SK-N-SH (cell line): ENCODE data around the gene KLHDC7B. TPM values are rescaled to one million over a fixed set of nuclear protein-coding genes. Genes with fewer than 3 reads are reported as not detected.

Source experiments
- CTCF ChIA-PET: fragments of 300-600, 350-600 bp; formaldehyde crosslinking; extraction: SDS; loops from one replicate; lab custom pipeline; 2021; lab: Yijun Ruan, JAX
- POLR2A ChIA-PET: fragments of 350-600 bp; sonication (Branson Sonifier 250); formaldehyde crosslinking; extraction: SDS; loops from one replicate; lab custom pipeline; 2020; ENCODE audit warnings: antibody characterized with exemption, inconsistent platforms; lab: Yijun Ruan, JAX
- DNase-seq: peaks from one replicate; pipeline ENCODE4 v3.0.0; 2012
- H2AFZ ChIP-seq: fragments of 200-600 bp; sonication (generic); 2 replicates; pipeline ENCODE4 v1.8.1; 2016; ENCODE audit warnings: antibody characterized with exemption, mild to moderate bottlenecking, low read depth
- H3F3A ChIP-seq: fragments of 200-600 bp; sonication (generic); replicated peaks from 2 replicates; pipeline ENCODE3; 2016; ENCODE audit warnings: antibody characterized with exemption, mild to moderate bottlenecking; ENCODE audit not compliant: insufficient read depth
- H3K27ac ChIP-seq, 2 experiments: fragments of 200-500 bp in 1 of 2; fragments of 200-600 bp in 1 of 2; sonication (Bioruptor generic) in 1 of 2; sonication (generic), shearing (Covaris generic) in 1 of 2; 2 replicates each; pipeline versions ENCODE4 v1.5.1 to v1.6.1; 2014 to 2016; ENCODE audit warnings: low read depth in 2 of 2, inconsistent platforms in 1 of 2, low read length in 1 of 2, mild to moderate bottlenecking in 1 of 2, mixed read lengths in 1 of 2
- H3K27me3 ChIP-seq: fragments of 200-600 bp; sonication (generic), shearing (Covaris generic); 2 replicates; pipeline ENCODE4 v1.6.1; 2016; ENCODE audit warnings: mixed run types; ENCODE audit not compliant: insufficient read depth
- H3K36me3 ChIP-seq, 2 experiments: fragments of 200-500 bp in 1 of 2; fragments of 200-600 bp in 1 of 2; sonication (Bioruptor generic) in 1 of 2; sonication (generic) in 1 of 2; replicated peaks in 1 of 2; 2 replicates each; pipeline versions ENCODE3 to v1.5.1; 2014 to 2016; ENCODE audit warnings: low read length in 1 of 2, mild to moderate bottlenecking in 1 of 2; ENCODE audit not compliant: insufficient read depth in 2 of 2, control insufficient read depth in 1 of 2
- H3K4me1 ChIP-seq, 2 experiments: fragments of 200-500 bp in 1 of 2; fragments of 200-600 bp in 1 of 2; sonication (Bioruptor generic) in 1 of 2; sonication (generic), shearing (Covaris generic) in 1 of 2; 2 replicates each; pipeline versions ENCODE4 v1.5.1 to v1.6.1; 2014 to 2016; ENCODE audit warnings: low read depth in 1 of 2, low read length in 1 of 2, mixed run types in 1 of 2; ENCODE audit not compliant: insufficient read depth in 2 of 2, control insufficient read depth in 1 of 2
- H3K4me2 ChIP-seq: fragments of 200-600 bp; sonication (generic), shearing (Covaris generic); 2 replicates; pipeline ENCODE4 v1.6.1; 2017; ENCODE audit warnings: mixed run types
- H3K4me3 ChIP-seq, 2 experiments: fragments of 200-500 bp in 1 of 2; fragments of 200-600 bp in 1 of 2; sonication (Bioruptor generic) in 1 of 2; sonication (generic), shearing (Covaris generic) in 1 of 2; 2 replicates each; pipeline versions ENCODE4 v1.5.1 to v1.8.1; 2014 to 2016; ENCODE audit warnings: low read depth in 2 of 2, inconsistent platforms in 1 of 2, low read length in 1 of 2, mild to moderate bottlenecking in 1 of 2, mixed read lengths in 1 of 2, moderate library complexity in 1 of 2
- H3K79me2 ChIP-seq: fragments of 200-600 bp; sonication (generic); 2 replicates; pipeline ENCODE4 v1.8.1; 2017; ENCODE audit warnings: mild to moderate bottlenecking; ENCODE audit not compliant: insufficient read depth
- H3K9ac ChIP-seq: fragments of 200-600 bp; sonication (generic); 2 replicates; pipeline ENCODE4 v1.6.1; 2017; ENCODE audit warnings: mixed run types
- H3K9me2 ChIP-seq: fragments of 200-600 bp; sonication (generic); 2 replicates; pipeline ENCODE4 v1.6.1; 2017; ENCODE audit warnings: mixed run types
- H3K9me3 ChIP-seq: fragments of 200-600 bp; sonication (generic); 2 replicates; pipeline ENCODE4 v1.6.1; 2017; ENCODE audit warnings: mixed run types, mild to moderate bottlenecking, moderate library complexity
- H4K20me1 ChIP-seq: fragments of 200-600 bp; sonication (generic); 2 replicates; pipeline ENCODE4 v1.6.1; 2017; ENCODE audit warnings: mild to moderate bottlenecking, mixed run types; ENCODE audit not compliant: insufficient read depth
- ELF1 ChIP-seq: IDR thresholded peaks from 2 replicates; pipeline ENCODE4 v1.4.0; 2012
- EP300 ChIP-seq, 2 experiments: IDR thresholded peaks; 2 replicates each; pipeline versions ENCODE4 v1.4.0 to v1.6.1; 2012; ENCODE audit warnings: borderline replicate concordance in 1 of 2, low read depth in 1 of 2, low read length in 1 of 2
- EZH2phosphoT487 ChIP-seq: fragments of 200-600 bp; sonication (generic); IDR thresholded peaks from 2 replicates; pipeline ENCODE4 v1.6.1; 2017; ENCODE audit warnings: low read depth, mixed run types, mild to moderate bottlenecking, antibody characterized with exemption, moderate library complexity, borderline replicate concordance
- FOXJ3 ChIP-seq: sonication (generic); formaldehyde crosslinking; IDR thresholded peaks from 2 replicates; pipeline ENCODE4 v1.5.1; 2020; ENCODE audit warnings: mild to moderate bottlenecking, missing genetic modification reagents
- FOXM1 ChIP-seq: IDR thresholded peaks from 2 replicates; pipeline ENCODE4 v1.4.0; 2012; ENCODE audit warnings: low read depth, mild to moderate bottlenecking
- JUND ChIP-seq: IDR thresholded peaks from 2 replicates; pipeline ENCODE4 v1.4.0; 2012
- NFIC ChIP-seq: IDR thresholded peaks from 2 replicates; pipeline ENCODE4 v1.4.0; 2012; ENCODE audit warnings: borderline replicate concordance
- NRF1 ChIP-seq: IDR thresholded peaks from 2 replicates; pipeline ENCODE4 v1.6.1; 2012; ENCODE audit warnings: low read depth, mild to moderate bottlenecking, low read length
- RCOR1 ChIP-seq: fragments of 150-350 bp; IDR thresholded peaks from 2 replicates; pipeline ENCODE4 v1.6.1; 2017; ENCODE audit warnings: antibody characterized with exemption, low read length
- REST ChIP-seq: IDR thresholded peaks from 2 replicates; pipeline ENCODE4 v1.6.1; 2012; ENCODE audit warnings: mild to moderate bottlenecking, low read depth, low read length, moderate library complexity
- SMC3 ChIP-seq: IDR thresholded peaks from 2 replicates; pipeline ENCODE4 v1.6.1; 2012; ENCODE audit warnings: low read depth, low read length, improper control_type of control experiment
- TAF1 ChIP-seq: IDR thresholded peaks from 2 replicates; pipeline ENCODE4 v1.6.1; 2012; ENCODE audit warnings: low read depth, mild to moderate bottlenecking, low read length, moderate library complexity, borderline replicate concordance
- TEAD4 ChIP-seq: IDR thresholded peaks from 2 replicates; pipeline ENCODE4 v1.4.0; 2012; ENCODE audit warnings: mild to moderate bottlenecking, borderline replicate concordance; ENCODE audit not compliant: insufficient read depth
- ZBTB33 ChIP-seq: IDR thresholded peaks from 2 replicates; pipeline ENCODE4 v1.4.0; 2012; ENCODE audit warnings: low read depth, borderline replicate concordance
- WGBS: methylation state at CpG from one replicate; pipeline ENCODE4 v1.1.6; 2017; ENCODE audit warnings: low lambda C conversion rate; 5-methylcytosine and 5-hydroxymethylcytosine counted together
- polyA plus RNA-seq, 3 experiments: library from polyadenylated mRNA; depleted of rRNA; stranded (reverse); fragments of >200 nt; gene quantifications; 2 replicates each; pipeline ENCODE4 v1.2.3, GENCODE V29; 2012
- TF ChIP-seq, protein P1 (sequence below): IDR thresholded peaks from 2 replicates; pipeline ENCODE4 v1.4.0; 2012; ENCODE audit warnings: low read depth, borderline replicate concordance
- TF ChIP-seq, protein P2 (sequence below): IDR thresholded peaks from 2 replicates; pipeline ENCODE4 v1.4.0; 2012; ENCODE audit warnings: low read depth

The KLHDC7B gene
- polyA plus RNA-seq, 1 of the 3 experiments (the other 2 are of a cell fraction) = 0.07 TPM

DNA sequence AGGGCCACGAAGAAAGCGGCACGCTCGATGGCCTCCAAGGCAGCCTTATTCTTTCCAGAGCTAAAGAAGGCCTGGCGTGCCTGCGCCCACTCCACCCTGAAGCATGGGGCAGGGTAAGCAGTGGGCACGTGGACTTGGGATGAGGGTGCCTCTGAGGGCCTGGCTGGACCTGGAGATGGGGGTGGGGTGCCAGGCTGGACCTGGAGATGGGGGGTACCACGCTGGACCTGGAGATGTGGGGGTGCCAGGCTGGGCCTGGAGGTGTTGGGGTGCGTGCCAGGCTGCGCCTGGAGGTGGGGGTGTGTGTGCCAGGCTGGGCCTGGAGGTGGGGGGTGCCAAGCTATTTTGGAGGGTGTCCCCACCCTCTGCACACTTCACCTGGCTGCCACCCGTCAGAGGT lies 27.3 kb downstream of the KLHDC7B start:
- Histone ChIP-seq H3K36me3 (peaks cover 0 to 69% of the 10 kb centered on the region in 2 experiments), H3K4me3 (no peak overlapping the region), H4K20me1 (no peaks in the 10 kb centered on the region), H2AFZ (no peak overlapping the region), H3K27me3 (no peaks in the 10 kb centered on the region), H3K79me2 (no peaks in the 10 kb centered on the region), H3K4me2 (no peak overlapping the region), H3K9me2 (no peaks in the 10 kb centered on the region), H3F3A (no peaks in the 10 kb centered on the region), H3K9ac (no peak overlapping the region), H3K27ac (no peak overlapping the region), H3K4me1 (no peaks in the 10 kb centered on the region), H3K9me3 (no peaks in the 10 kb centered on the region)
- ChIA-PET POLR2A (interaction anchor here (0.6 kb wide), 1 partner anchor 43 kb away, joined by 3 read pairs; no protein-coding TSS in a partner anchor), CTCF (interaction anchor here (0.7 to 3.2 kb wide), 4 partner anchors 9 to 48 kb away, joined by 3 to 28 read pairs (median 4); partner anchors contain the start of genes CHKB, SCO2 and SYCE3)
- DNase-seq = no peak
- 100% methylated on average over 1 of the region's 11 CpGs for WGBS
- no peak for TF ChIP-seq NRF1
- TF ChIP-seq SMC3 = no peak
- TF ChIP-seq FOXM1 = no peak
- TF ChIP-seq JUND = no peak
- no peak for TF ChIP-seq EZH2phosphoT487
- TF ChIP-seq TEAD4 = no peak
- TF ChIP-seq NFIC = no peak

- H3K27me3 ChIP-seq = no peaks in the 10 kb centered on the region
- no peaks in the 10 kb centered on the region for H3K4me1 ChIP-seq
- H3K9ac ChIP-seq = no peak overlapping the region
- no peak overlapping the region for H3K4me2 ChIP-seq
- no peak overlapping the region for H2AFZ ChIP-seq
- ChIA-PET POLR2A (interaction anchor here (0.6 kb wide), 1 partner anchor 43 kb away, joined by 3 read pairs; no protein-coding TSS in a partner anchor), CTCF (interaction anchor here (1.2 to 9.0 kb wide), 4 partner anchors 9 to 48 kb away, joined by 3 to 73 read pairs (median 22); partner anchors contain the start of genes SCO2 and SYCE3)
- no peaks in the 10 kb centered on the region for H3K79me2 ChIP-seq
- no peak overlapping the region for H3K4me3 ChIP-seq
- H4K20me1 ChIP-seq = no peaks in the 10 kb centered on the region
- no peak overlapping the region for H3K27ac ChIP-seq
- H3K36me3 ChIP-seq = peaks cover 0 to 72% of the 10 kb centered on the region in 2 experiments
- no peaks in the 10 kb centered on the region for H3K9me3 ChIP-seq
- DNase-seq = no peak
- H3F3A ChIP-seq = no peaks in the 10 kb centered on the region
- WGBS = 92% methylated on average over 5 of the region's 26 CpGs
- H3K9me2 ChIP-seq = no peaks in the 10 kb centered on the region
- no peak for TF ChIP-seq RCOR1
- no peak for TF ChIP-seq FOXM1
- TF ChIP-seq, protein P1, sequence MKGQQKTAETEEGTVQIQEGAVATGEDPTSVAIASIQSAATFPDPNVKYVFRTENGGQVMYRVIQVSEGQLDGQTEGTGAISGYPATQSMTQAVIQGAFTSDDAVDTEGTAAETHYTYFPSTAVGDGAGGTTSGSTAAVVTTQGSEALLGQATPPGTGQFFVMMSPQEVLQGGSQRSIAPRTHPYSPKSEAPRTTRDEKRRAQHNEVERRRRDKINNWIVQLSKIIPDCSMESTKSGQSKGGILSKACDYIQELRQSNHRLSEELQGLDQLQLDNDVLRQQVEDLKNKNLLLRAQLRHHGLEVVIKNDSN = no peak
- no peak for TF ChIP-seq EZH2phosphoT487
- TF ChIP-seq REST = no peak
- no peak for TF ChIP-seq TAF1
- TF ChIP-seq ZBTB33 = no peak
- no peak for TF ChIP-seq EP300 (IDR thresholded peaks at IDR 0.05; ENCODE audit: borderline replicate concordance in 1 of 2, low read depth in 1 of 2, low read length in 1 of 2)
- no peak for TF ChIP-seq ELF1
- TF ChIP-seq, protein P2, sequence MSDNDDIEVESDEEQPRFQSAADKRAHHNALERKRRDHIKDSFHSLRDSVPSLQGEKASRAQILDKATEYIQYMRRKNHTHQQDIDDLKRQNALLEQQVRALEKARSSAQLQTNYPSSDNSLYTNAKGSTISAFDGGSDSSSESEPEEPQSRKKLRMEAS = no peak
- no peak for TF ChIP-seq NRF1
- TF ChIP-seq TEAD4 = no peak
- TF ChIP-seq FOXJ3 = no peak
These were observed 28.0 kb downstream of the KLHDC7B start for GRCh38 chr22:50573491-50574382.
